A673 (cell line): ENCODE data around the gene JARID2. TPM values are rescaled to one million over a fixed set of nuclear protein-coding genes. Genes with fewer than 3 reads are reported as not detected.

Source experiments
- BruUV-seq: library from RNA; stranded (reverse); fragments of 400-500 nt; replicated peaks from 2 replicates; lab custom pipeline; 2021; lab: Mats Ljungman, UMichigan
- CTCF ChIA-PET: fragments of 300-600 bp; sonication (Branson Sonifier 250); formaldehyde crosslinking; loops from one replicate; lab custom pipeline; 2022; ENCODE audit warnings: antibody characterized with exemption; lab: Charles Lee
- POLR2A ChIA-PET: fragments of 300-600 bp; sonication (Branson Sonifier 250); formaldehyde crosslinking; loops from one replicate; lab custom pipeline; 2022; ENCODE audit warnings: antibody characterized with exemption; ENCODE audit not compliant: low non-redundant PET; lab: Charles Lee
- DNase-seq: peaks from one replicate; pipeline ENCODE4 v3.0.0-alpha.2; 2015; ENCODE audit warnings: low spot score
- H3K27ac ChIP-seq: fragments of 200-600 bp; sonication (generic); 2 replicates; pipeline ENCODE4 v1.5.1; 2016; ENCODE audit warnings: mixed run types, low read depth, mild to moderate bottlenecking, mixed read lengths, antibody characterized with exemption, low read length; ENCODE audit not compliant: poor library complexity, severe bottlenecking
- H3K27me3 ChIP-seq: fragments of 200-600 bp; sonication (generic); replicated peaks from 2 replicates; pipeline ENCODE4 v1.6.1; 2017; ENCODE audit warnings: mixed run types, low read depth, mild to moderate bottlenecking, mixed read lengths, antibody characterized with exemption, low read length; ENCODE audit not compliant: insufficient read depth, poor library complexity
- H3K36me3 ChIP-seq: fragments of 200-600 bp; sonication (generic); 2 replicates; pipeline ENCODE4 v1.6.1; 2016; ENCODE audit warnings: mixed run types, mild to moderate bottlenecking, mixed read lengths, antibody characterized with exemption, low read length; ENCODE audit not compliant: insufficient read depth, poor library complexity, severe bottlenecking
- H3K4me1 ChIP-seq: fragments of 200-600 bp; sonication (generic); 2 replicates; pipeline ENCODE4 v1.6.1; 2017; ENCODE audit warnings: mixed run types, mild to moderate bottlenecking, mixed read lengths, antibody characterized with exemption, low read length; ENCODE audit not compliant: insufficient read depth, poor library complexity, severe bottlenecking
- H3K4me3 ChIP-seq: fragments of 200-600 bp; sonication (generic); 2 replicates; pipeline ENCODE4 v1.5.1; 2016; ENCODE audit warnings: low read depth, mixed run types, mild to moderate bottlenecking, mixed read lengths, low read length; ENCODE audit not compliant: poor library complexity, severe bottlenecking
- H3K9me3 ChIP-seq: fragments of 200-600 bp; sonication (generic); 2 replicates; pipeline ENCODE4 v1.6.1; 2016; ENCODE audit warnings: mixed run types, low read depth, mild to moderate bottlenecking, mixed read lengths, antibody characterized with exemption, low read length; ENCODE audit not compliant: poor library complexity, severe bottlenecking
- CTCF ChIP-seq: fragments of 300-800, 200-600 bp; sonication (generic); conservative IDR thresholded peaks from 2 replicates; pipeline ENCODE4 v1.5.1; 2017; ENCODE audit warnings: low read depth, mild to moderate bottlenecking, antibody characterized with exemption, low read length, moderate library complexity, mixed read lengths
- EZH2 ChIP-seq: fragments of 200-600 bp; sonication (generic); IDR thresholded peaks from 2 replicates; pipeline ENCODE4 v1.6.1; 2017; ENCODE audit warnings: borderline replicate concordance, low read depth, mild to moderate bottlenecking, mixed read lengths, antibody characterized with exemption, low read length; ENCODE audit not compliant: poor library complexity, severe bottlenecking
- intact Hi-C: fragments of 100-400 bp; cut with micrococcal nuclease; formaldehyde crosslinking; loops from one replicate; pipeline ENCODE4 v1.10.0; 2022; ENCODE audit not compliant: unreplicated experiment
- total RNA-seq: library from RNA; stranded (reverse); gene quantifications from 2 replicates; pipeline ENCODE4 v1.2.3, GENCODE V29; 2021

Gene JARID2
- total RNA-seq, 1 experiment from 2014 or later, result 29.4 TPM

- intact Hi-C loops, result no loop called here
- no TSS peak for BruUV-seq
- TF ChIP-seq CTCF (no peak), EZH2 (no peak)
- Histone ChIP-seq H3K27me3 (no peaks in the 10 kb centered on the region), H3K27ac (no peak overlapping the region), H3K4me3 (no peak overlapping the region), H3K9me3 (no peaks in the 10 kb centered on the region), H3K4me1 (peaks cover 55% of the 10 kb centered on the region), H3K36me3 (no peaks in the 10 kb centered on the region)
- ChIA-PET CTCF (no interaction called here), POLR2A (no interaction called here)
- DNase-seq, result no peak
Observed at GRCh38 chr6:15356179-15356578, 110.3 kb downstream of the JARID2 start.

- Histone ChIP-seq H3K9me3 (no peaks in the 10 kb centered on the region), H3K4me3 (no peak overlapping the region), H3K4me1 (peaks cover 48% of the 10 kb centered on the region), H3K27me3 (no peaks in the 10 kb centered on the region), H3K36me3 (no peaks in the 10 kb centered on the region), H3K27ac (no peak overlapping the region)
- DNase-seq, result no peak
- ChIA-PET CTCF (no interaction called here), POLR2A (interaction anchor here (0.5 kb wide), 1 partner anchor 9 kb away, joined by 3 read pairs; no protein-coding TSS in a partner anchor)
- TF ChIP-seq EZH2, result no peak
- no peak for TF ChIP-seq CTCF
- no TSS peak for BruUV-seq
- intact Hi-C loops, result no loop called here
Observed at GRCh38 chr6:15356937-15357336, 111.1 kb downstream of the JARID2 start.

- Histone ChIP-seq H3K4me3 (no peak overlapping the region), H3K27me3 (no peaks in the 10 kb centered on the region), H3K9me3 (no peaks in the 10 kb centered on the region), H3K36me3 (no peaks in the 10 kb centered on the region), H3K4me1 (peaks cover 52% of the 10 kb centered on the region), H3K27ac (no peak overlapping the region)
- ChIA-PET CTCF (no interaction called here), POLR2A (interaction anchor here (0.5 kb wide), 1 partner anchor 10 kb away, joined by 3 read pairs; no protein-coding TSS in a partner anchor)
- intact Hi-C loops, result no loop called here
- TF ChIP-seq EZH2 (no peak), CTCF (no peak)
- no peak for DNase-seq
- BruUV-seq, result no TSS peak
Observed at GRCh38 chr6:15357782-15358181, 111.9 kb downstream of the JARID2 start.
